Stomach smooth muscle (tissue), 2 donors: Measurements from ENCODE around the gene LEFTY2.
"Not testable (repeated sequence)": the region's sequence is repeated elsewhere in the genome, so short reads cannot be mapped to it uniquely, and the experiment has no call there.

Experiments used
- H3K27ac ChIP-seq: one replicate; pipeline ENCODE4 v1.7.0; 2013; ENCODE audit warnings: mild to moderate bottlenecking, low read length, inconsistent platforms
- H3K27me3 ChIP-seq, 2 donors: one replicate each; pipeline ENCODE4 v1.7.0; 2013; ENCODE audit warnings: low read length in 2 of 2; ENCODE audit not compliant: insufficient read depth in 2 of 2, control insufficient read depth in 1 of 2
- H3K36me3 ChIP-seq, 2 donors: one replicate each; pipeline ENCODE4 v1.7.0; 2013; ENCODE audit warnings: low read length in 2 of 2; ENCODE audit not compliant: control insufficient read depth in 2 of 2, insufficient read depth in 2 of 2
- H3K4me1 ChIP-seq: one replicate; pipeline ENCODE4 v1.7.0; 2013; ENCODE audit warnings: low read length; ENCODE audit not compliant: control insufficient read depth, insufficient read depth
- H3K4me3 ChIP-seq, 2 donors: one replicate each; pipeline ENCODE4 v1.7.0; 2013; ENCODE audit warnings: low read length in 2 of 2
- H3K9ac ChIP-seq, 2 donors: one replicate each; pipeline ENCODE4 v1.7.0; 2013; ENCODE audit warnings: low read length in 2 of 2, mild to moderate bottlenecking in 1 of 2
- H3K9me3 ChIP-seq, 2 donors: one replicate each; pipeline ENCODE4 v1.7.0; 2013; ENCODE audit warnings: low read length in 2 of 2; ENCODE audit not compliant: control insufficient read depth in 2 of 2
- donor health status: healthy.
- donor health status: Pancreatic carcinoma.

LEFTY2 gene

GRCh38 chr1:225888289-225888897 is 52.6 kb downstream of the LEFTY2 start:
- Histone ChIP-seq H3K27ac (no peak overlapping the region), H3K4me3 (no peak overlapping the region), H3K27me3 (no peaks in the 10 kb centered on the region), H3K9me3 (no peaks in the 10 kb centered on the region), H3K9ac (no peak overlapping the region), H3K4me1 (no peaks in the 10 kb centered on the region), H3K36me3 (no peaks in the 10 kb centered on the region)

- H3K27ac ChIP-seq, H3K4me3 ChIP-seq, H3K36me3 ChIP-seq, H3K27me3 ChIP-seq, H3K4me1 ChIP-seq, H3K9me3 ChIP-seq, H3K9ac ChIP-seq: not testable (repeated sequence)
Observed at GRCh38 chr1:225887554-225888288, 53.3 kb downstream of the LEFTY2 start.

GRCh38 chr1:225887030-225887314 is 54.0 kb downstream of the LEFTY2 start:
- Histone ChIP-seq H3K9me3 (no peaks in the 10 kb centered on the region), H3K4me1 (no peaks in the 10 kb centered on the region), H3K36me3 (no peaks in the 10 kb centered on the region), H3K27ac (no peak overlapping the region), H3K4me3 (no peak overlapping the region), H3K27me3 (no peaks in the 10 kb centered on the region), H3K9ac (no peak overlapping the region)
